Subcutaneous adipose tissue (tissue), 4 donors: ENCODE data around the gene SASH1. TPM values are rescaled to one million over a fixed set of nuclear protein-coding genes. Genes with fewer than 3 reads are reported as not detected.

Source experiments
- total RNA-seq, 4 donors: library from RNA; depleted of rRNA; stranded (reverse); fragments of >200 nt; gene quantifications; one replicate each; pipeline ENCODE4 v1.1.0, GENCODE V29; 2016
- TF ChIP-seq, protein P1 (sequence below): fragments of 450-650 bp; IDR thresholded peaks from one replicate; pipeline ENCODE4 v1.5.1; 2016; ENCODE audit warnings: low read depth, mild to moderate bottlenecking, control low read depth, antibody characterized with exemption, moderate library complexity

Gene SASH1
- total RNA-seq, 4 donors from 2014 or later: 234 to 322 (median 267) TPM

GRCh38 chr6:148455674-148456558 is 113.3 kb downstream of the SASH1 start:
- TF ChIP-seq, protein P1, sequence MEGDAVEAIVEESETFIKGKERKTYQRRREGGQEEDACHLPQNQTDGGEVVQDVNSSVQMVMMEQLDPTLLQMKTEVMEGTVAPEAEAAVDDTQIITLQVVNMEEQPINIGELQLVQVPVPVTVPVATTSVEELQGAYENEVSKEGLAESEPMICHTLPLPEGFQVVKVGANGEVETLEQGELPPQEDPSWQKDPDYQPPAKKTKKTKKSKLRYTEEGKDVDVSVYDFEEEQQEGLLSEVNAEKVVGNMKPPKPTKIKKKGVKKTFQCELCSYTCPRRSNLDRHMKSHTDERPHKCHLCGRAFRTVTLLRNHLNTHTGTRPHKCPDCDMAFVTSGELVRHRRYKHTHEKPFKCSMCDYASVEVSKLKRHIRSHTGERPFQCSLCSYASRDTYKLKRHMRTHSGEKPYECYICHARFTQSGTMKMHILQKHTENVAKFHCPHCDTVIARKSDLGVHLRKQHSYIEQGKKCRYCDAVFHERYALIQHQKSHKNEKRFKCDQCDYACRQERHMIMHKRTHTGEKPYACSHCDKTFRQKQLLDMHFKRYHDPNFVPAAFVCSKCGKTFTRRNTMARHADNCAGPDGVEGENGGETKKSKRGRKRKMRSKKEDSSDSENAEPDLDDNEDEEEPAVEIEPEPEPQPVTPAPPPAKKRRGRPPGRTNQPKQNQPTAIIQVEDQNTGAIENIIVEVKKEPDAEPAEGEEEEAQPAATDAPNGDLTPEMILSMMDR: no peak

- TF ChIP-seq, protein P1: no peak
Measured at GRCh38 chr6:148457137-148457842, 114.7 kb downstream of the SASH1 start.

DNA sequence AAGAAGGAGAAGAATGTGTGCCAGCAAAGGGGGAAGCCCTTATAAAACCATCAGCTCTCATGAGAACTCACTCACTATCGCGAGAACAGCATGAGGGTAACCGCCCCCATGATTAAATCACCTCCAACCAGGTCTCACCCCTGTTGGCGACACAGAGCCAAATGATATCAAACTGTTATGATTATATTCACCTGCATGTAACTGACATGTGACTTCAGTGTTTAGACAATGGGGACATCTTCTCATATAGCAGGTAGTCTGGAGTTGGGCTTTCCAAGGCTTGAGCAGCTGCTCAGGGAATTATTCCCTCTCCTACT is 115.2 kb downstream of the SASH1 start:
- TF ChIP-seq, protein P1: no peak

DNA sequence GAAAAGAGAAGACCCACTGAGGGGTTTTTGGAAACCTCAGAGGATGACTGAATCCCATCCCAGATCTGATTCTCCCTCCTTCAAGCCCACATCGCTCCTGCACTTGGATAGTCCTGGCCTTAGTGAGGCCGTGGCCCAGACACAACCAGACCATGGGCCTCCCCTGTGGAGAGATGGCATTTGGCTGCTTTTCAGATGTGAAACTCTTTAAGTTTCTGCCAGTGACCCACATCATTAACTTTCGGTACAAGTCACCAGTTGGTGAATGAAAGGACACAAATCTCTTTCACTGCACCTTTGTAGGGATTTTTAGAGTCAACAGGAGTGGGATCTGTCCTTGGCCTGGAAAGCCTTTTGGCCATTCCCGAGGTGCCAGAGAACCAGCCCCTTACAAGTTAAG is 116.6 kb downstream of the SASH1 start:
- TF ChIP-seq, protein P1: no peak

- TF ChIP-seq, protein P1: no peak
Measured at GRCh38 chr6:148460876-148461646, 118.4 kb downstream of the SASH1 start.

DNA sequence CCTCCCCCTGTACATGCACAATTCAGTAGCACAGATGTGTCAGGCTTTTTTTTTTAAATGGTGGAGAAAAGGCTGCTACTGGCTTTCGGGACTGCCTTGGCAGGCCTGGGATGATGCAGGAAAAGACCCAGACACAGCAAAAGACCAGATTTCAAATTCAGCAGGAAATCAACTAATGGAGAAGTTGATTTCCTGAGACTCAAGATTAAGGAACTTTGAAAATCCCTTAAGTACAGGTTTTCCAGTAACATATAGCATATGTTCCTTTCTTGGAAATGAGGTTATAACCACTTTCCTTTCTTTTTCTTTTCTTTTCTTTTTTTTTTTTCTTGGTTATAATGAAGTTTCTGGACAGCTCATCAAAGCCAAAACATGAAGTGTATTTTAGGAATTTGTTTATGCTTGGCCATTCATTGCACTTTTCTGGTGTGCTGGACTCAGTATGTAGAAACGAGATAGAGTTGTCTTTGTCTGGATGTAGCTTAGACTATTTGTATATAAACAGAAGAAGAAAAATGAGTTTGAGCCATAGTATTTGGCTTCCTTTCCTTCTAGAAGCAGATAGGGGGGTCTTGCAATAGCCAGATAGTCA is 119.4 kb downstream of the SASH1 start:
- TF ChIP-seq, protein P1: no peak

- TF ChIP-seq, protein P1: no peak
Measured at GRCh38 chr6:148463671-148464070, 121.0 kb downstream of the SASH1 start.
